HG03139 (cell line): ENCODE data around the gene TFF3.

Source experiments
- ATAC-seq: cut with Tn5 transposase; IDR thresholded peaks from one replicate; pipeline ENCODE4 v1.9.1; 2021; ENCODE audit not compliant: unreplicated experiment

Gene TFF3

GRCh38 chr21:42347601-42348327 lies 32.6 kb upstream of the TFF3 start:
- ATAC-seq, result no peak

GRCh38 chr21:42346866-42347600 lies 31.8 kb upstream of the TFF3 start:
- ATAC-seq, result no peak

GRCh38 chr21:42346441-42346840 lies 31.2 kb upstream of the TFF3 start:
- ATAC-seq, result no peak

GRCh38 chr21:42344631-42345030 lies 29.4 kb upstream of the TFF3 start:
- no peak for ATAC-seq

- no peak for ATAC-seq
These were observed 28.8 kb upstream of the TFF3 start for GRCh38 chr21:42343963-42344510.

- ATAC-seq, result no peak
These were observed 28.3 kb upstream of the TFF3 start for GRCh38 chr21:42343556-42343955.

- ATAC-seq, result no peak
These were observed 27.9 kb upstream of the TFF3 start for GRCh38 chr21:42343101-42343500.

- no peak for ATAC-seq
These were observed 26.8 kb upstream of the TFF3 start for GRCh38 chr21:42341776-42342542.

- no peak for ATAC-seq
These were observed 25.2 kb upstream of the TFF3 start for GRCh38 chr21:42340187-42341050.

GRCh38 chr21:42338729-42339715 lies 23.8 kb upstream of the TFF3 start:
- ATAC-seq, result no peak

GRCh38 chr21:42337830-42338728 lies 22.9 kb upstream of the TFF3 start:
- no peak for ATAC-seq

- no peak for ATAC-seq
These were observed 22.1 kb upstream of the TFF3 start for GRCh38 chr21:42337276-42337675.

- no peak for ATAC-seq
These were observed 20.8 kb upstream of the TFF3 start for GRCh38 chr21:42336054-42336453.

GRCh38 chr21:42332557-42333317 lies 17.5 kb upstream of the TFF3 start:
- no peak for ATAC-seq

- no peak for ATAC-seq
These were observed 16.5 kb upstream of the TFF3 start for GRCh38 chr21:42331660-42332059.

- ATAC-seq, result no peak
These were observed 15.5 kb upstream of the TFF3 start for GRCh38 chr21:42330380-42331371.
